GM12878 (cell line): ENCODE results near the gene VSTM4. TPM values are rescaled to one million over a fixed set of nuclear protein-coding genes. Genes with fewer than 3 reads are reported as not detected.

ENCODE experiments used
- ATAC-seq: fragments of 200-7000 bp; cut with Tn5 transposase; 3 replicates; pipeline ENCODE4 v1.9.1; 2020; ENCODE audit warnings: mild to moderate bottlenecking, moderate library complexity
- BruUV-seq: library from RNA; stranded (reverse); fragments of 400-500 nt; replicated peaks from 2 replicates; lab custom pipeline; 2021; lab: Mats Ljungman, UMichigan
- CTCF ChIA-PET: fragments of 300-600 bp; sonication (Branson Sonifier 250); formaldehyde crosslinking; extraction: SDS; loops from one replicate; lab custom pipeline; 2021; ENCODE audit warnings: inconsistent platforms; lab: Yijun Ruan, JAX
- POLR2A ChIA-PET: fragments of 350-600 bp; formaldehyde crosslinking; extraction: SDS; loops from one replicate; lab custom pipeline; 2021; ENCODE audit warnings: inconsistent platforms; lab: Charles Lee
- RAD21 ChIA-PET: fragments of 300-600 bp; sonication (Branson Sonifier 250); formaldehyde crosslinking; loops from one replicate; lab custom pipeline; 2023; ENCODE audit warnings: antibody characterized with exemption; ENCODE audit not compliant: unreplicated experiment; lab: Charles Lee
- SMC1A ChIA-PET: fragments of 300-600 bp; sonication (Branson Sonifier 250); formaldehyde crosslinking; loops from one replicate; lab custom pipeline; 2023; ENCODE audit not compliant: unreplicated experiment, uncharacterized antibody; lab: Charles Lee
- DNase-seq: peaks from one replicate; pipeline ENCODE4 v3.0.0-alpha.2; 2011; ENCODE audit warnings: low read depth, low spot score
- FAIRE-seq: peaks from 3 replicates; lab custom pipeline; 2011; peaks lifted over from hg19 to GRCh38; lab: Jason Lieb, UNC
- H2AFZ ChIP-seq: 2 replicates; pipeline ENCODE4 v1.6.0; 2011; ENCODE audit warnings: low read depth, low read length, control low read depth; ENCODE audit not compliant: control insufficient read depth
- H3K27ac ChIP-seq: 2 replicates; pipeline ENCODE4 v1.5.1; 2011; ENCODE audit warnings: control low read depth; ENCODE audit not compliant: control insufficient read depth, insufficient read depth
- H3K27me3 ChIP-seq, 2 experiments: replicated peaks in 1 of 2; 2 replicates each; pipeline versions ENCODE4 v1.6.0 to v1.6.1; 2011; ENCODE audit warnings: low read length in 1 of 2; ENCODE audit not compliant: control insufficient read depth in 2 of 2, insufficient read depth in 2 of 2
- H3K36me3 ChIP-seq, 2 experiments: 2 replicates each; pipeline ENCODE4 v1.5.1; 2011; ENCODE audit warnings: low read length in 1 of 2; ENCODE audit not compliant: control insufficient read depth in 2 of 2, insufficient read depth in 2 of 2
- H3K4me1 ChIP-seq: 2 replicates; pipeline ENCODE4 v1.6.1; 2011; ENCODE audit warnings: mild to moderate bottlenecking, low read length, moderate library complexity, mixed read lengths; ENCODE audit not compliant: control insufficient read depth, insufficient read depth
- H3K4me2 ChIP-seq: 2 replicates; pipeline ENCODE4 v1.6.0; 2011; ENCODE audit warnings: control low read depth; ENCODE audit not compliant: control insufficient read depth, insufficient read depth
- H3K4me3 ChIP-seq: fragments of 200-600 bp; sonication (generic); 2 replicates; pipeline ENCODE4 v1.5.1; 2016
- H3K79me2 ChIP-seq: 2 replicates; pipeline ENCODE4 v1.6.0; 2011; ENCODE audit warnings: low read length; ENCODE audit not compliant: control insufficient read depth, insufficient read depth
- H3K9ac ChIP-seq: 2 replicates; pipeline ENCODE4 v1.8.0; 2011; ENCODE audit warnings: low read length, control low read depth, mixed read lengths; ENCODE audit not compliant: control insufficient read depth, insufficient read depth
- H3K9me3 ChIP-seq: replicated peaks from 3 replicates; pipeline ENCODE4 v1.5.1; 2011; ENCODE audit warnings: mild to moderate bottlenecking, low read length; ENCODE audit not compliant: control insufficient read depth, insufficient read depth
- H4K20me1 ChIP-seq: 2 replicates; pipeline ENCODE4 v1.6.0; 2011; ENCODE audit not compliant: control insufficient read depth, insufficient read depth
- ATF3 ChIP-seq: IDR thresholded peaks from 2 replicates; pipeline ENCODE4 v1.6.1; 2011; ENCODE audit warnings: low read depth, mild to moderate bottlenecking, low read length, moderate library complexity, borderline replicate concordance; ENCODE audit errors: extremely low read depth
- BCLAF1 ChIP-seq: fragments of 450-650 bp; IDR thresholded peaks from 2 replicates; pipeline ENCODE4 v1.6.1; 2017; ENCODE audit warnings: antibody characterized with exemption, mild to moderate bottlenecking, moderate library complexity
- DPF2 ChIP-seq: fragments of 450-650 bp; IDR thresholded peaks from 2 replicates; pipeline ENCODE4 v1.6.1; 2017; ENCODE audit warnings: mild to moderate bottlenecking
- E4F1 ChIP-seq: fragments of 450-650 bp; IDR thresholded peaks from 2 replicates; pipeline ENCODE4 v1.6.1; 2018; ENCODE audit warnings: borderline replicate concordance, mild to moderate bottlenecking; ENCODE audit not compliant: partially characterized antibody
- FOS ChIP-seq: IDR thresholded peaks from 3 replicates; pipeline ENCODE4 v1.6.1; 2011; ENCODE audit warnings: borderline replicate concordance; ENCODE audit not compliant: insufficient read length; ENCODE audit errors: extremely low read depth
- PBX3 ChIP-seq: IDR thresholded peaks from 2 replicates; pipeline ENCODE4 v1.6.1; 2011; ENCODE audit warnings: mild to moderate bottlenecking, low read depth, low read length, moderate library complexity; ENCODE audit not compliant: insufficient replicate concordance
- RB1 ChIP-seq: fragments of 450-650 bp; formaldehyde crosslinking; IDR thresholded peaks from 2 replicates; pipeline ENCODE4 v1.6.1; 2017; ENCODE audit warnings: mild to moderate bottlenecking, borderline replicate concordance
- SP1 ChIP-seq: IDR thresholded peaks from one replicate; pipeline ENCODE4 v1.6.1; 2011; ENCODE audit warnings: low read depth, low read length
- TCF3 ChIP-seq: IDR thresholded peaks from 2 replicates; pipeline ENCODE4 v1.6.1; 2012; ENCODE audit warnings: low read depth, mild to moderate bottlenecking, low read length, borderline replicate concordance; ENCODE audit not compliant: insufficient read depth
- ZNF217 ChIP-seq: fragments of 450-650 bp; IDR thresholded peaks from 2 replicates; pipeline ENCODE4 v1.6.1; 2017; ENCODE audit warnings: antibody characterized with exemption, mild to moderate bottlenecking
- WGBS: methylation state at CpG from one replicate; pipeline ENCODE4 v1.1.6; 2016; ENCODE audit warnings: low lambda C conversion rate; ENCODE audit not compliant: insufficient replicate concordance, insufficient coverage; ENCODE audit errors: missing lambda C conversion rate; 5-methylcytosine and 5-hydroxymethylcytosine counted together
- in situ Hi-C: fragments of 300-500 bp; cut with MboI; formaldehyde crosslinking; loops from 9 replicates; pipeline ENCODE4 v1.14.3; 2018; ENCODE audit warnings: mixed read lengths
- intact Hi-C: fragments of 100-400 bp; cut with micrococcal nuclease; formaldehyde crosslinking; loops from one replicate; pipeline ENCODE4 v1.14.2; 2022; ENCODE audit not compliant: unreplicated experiment
- polyA plus RNA-seq, 11 experiments: library from polyadenylated mRNA; depleted of rRNA in 4 of 11; unstranded in 6 of 11; stranded (reverse) in 5 of 11; fragments of >200 nt; fragmentation: Nextera tagmentation in 4 of 11; fragmentation: Illumina TruSeq in 1 of 11; extraction: Ambion mirVana in 4 of 11; extraction: Trizol in 1 of 11; gene quantifications; 1 replicate in 1 of 11; 2 replicates in 10 of 11; pipeline versions ENCODE4 v1.2.1 to v1.2.3, GENCODE V29; 2011 to 2016; ENCODE audit warnings: inconsistent platforms in 2 of 11, missing spikeins in 2 of 11, low read depth in 1 of 11
- total RNA-seq, 4 experiments: library from RNA; depleted of rRNA in 3 of 4; stranded (reverse); fragments of >200 nt in 3 of 4; fragmentation: Illumina TruSeq in 1 of 4; extraction: Trizol in 1 of 4; gene quantifications; 2 replicates each; pipeline versions ENCODE4 v1.2.1 to v1.2.3, GENCODE V29; 2013 to 2021

The VSTM4 gene
- total and polyA plus RNA-seq, 10 of the 15 experiments (the other 5 are each of a cell fraction or from before 2014, with no cell fraction given), result 0.01 to 0.14 (median 0.02) TPM; not detected in 7

GRCh38 chr10:49153971-49154370 lies 38.6 kb upstream of the VSTM4 start (continued):
- no peak for TF ChIP-seq PBX3

GRCh38 chr10:49153115-49153514 lies 37.8 kb upstream of the VSTM4 start:
- ATAC-seq (no peak), DNase-seq (no peak), FAIRE-seq (no peak)
- H3K27me3 ChIP-seq, result no peaks in the 10 kb centered on the region
- no peaks in the 10 kb centered on the region for H3K4me1 ChIP-seq
- intact Hi-C loops (no loop called here), in situ Hi-C loops (no loop called here)
- ChIA-PET POLR2A (no interaction called here), CTCF (no interaction called here), RAD21 (interaction anchor here (1.9 kb wide), 1 partner anchor 100 kb away, joined by 5 read pairs; no protein-coding TSS in a partner anchor), SMC1A (no interaction called here)
- no peak for TF ChIP-seq RB1
- no peak for TF ChIP-seq E4F1
- no peak for TF ChIP-seq ATF3
- TF ChIP-seq SP1, result no peak
- no peak for TF ChIP-seq DPF2
- TF ChIP-seq ZNF217, result no peak
- no peak for TF ChIP-seq BCLAF1
- TF ChIP-seq FOS, result no peak
- TF ChIP-seq TCF3, result no peak
- no peaks in the 10 kb centered on the region for H4K20me1 ChIP-seq
- H3K4me2 ChIP-seq, result no peak overlapping the region
- no peak overlapping the region for H2AFZ ChIP-seq
- WGBS, result 74% methylated on average over 4 of the region's 4 CpGs
- no peak overlapping the region for H3K27ac ChIP-seq
- no peaks in the 10 kb centered on the region; the same call in 2 of the 3 replicates for H3K9me3 ChIP-seq
- H3K9ac ChIP-seq, result no peak overlapping the region
- BruUV-seq, result no TSS peak
- no peaks in the 10 kb centered on the region for H3K36me3 ChIP-seq
- H3K79me2 ChIP-seq, result no peaks in the 10 kb centered on the region
- no peak overlapping the region for H3K4me3 ChIP-seq
